NCI-H446 (cell line): Measurements from ENCODE around the gene ZNF70.

ENCODE experiments used
- DNase-seq, 2 experiments: peaks; one replicate each; lab custom pipeline; 2025; lab: John Stamatoyannopoulos, UW

The ZNF70 gene

DNA sequence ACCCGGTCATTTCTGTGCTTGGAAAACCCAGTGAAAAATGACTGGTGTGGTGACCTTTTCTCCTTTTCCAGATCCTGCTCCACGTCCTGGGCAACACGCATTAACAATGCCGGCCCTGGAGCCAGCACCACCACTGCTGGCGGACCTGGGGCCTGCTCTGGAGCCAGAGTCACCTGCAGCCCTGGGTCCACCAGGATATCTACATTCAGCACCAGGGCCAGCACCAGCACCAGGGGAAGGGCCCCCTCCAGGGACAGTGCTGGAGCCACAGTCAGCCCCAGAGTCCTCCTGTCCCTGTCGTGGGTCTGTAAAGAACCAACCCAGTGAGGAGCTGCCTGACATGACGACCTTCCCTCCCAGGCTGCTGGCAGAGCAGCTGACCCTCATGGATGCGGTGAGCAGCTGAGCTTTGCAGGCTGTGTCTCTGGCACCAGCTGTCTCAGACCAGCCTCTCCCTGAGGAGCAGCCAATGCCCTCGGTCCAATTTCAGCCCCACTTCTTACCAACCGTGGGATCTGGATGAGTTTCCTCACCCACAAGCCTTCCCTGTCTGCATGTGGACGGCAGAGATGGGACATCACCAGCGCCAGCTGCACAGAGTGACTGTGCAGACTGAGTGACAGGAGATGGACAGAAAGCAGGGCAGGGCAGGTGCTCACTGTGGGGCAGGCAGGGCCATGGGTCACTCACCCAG lies 58.2 kb downstream of the ZNF70 start:
- no peak for DNase-seq

DNA sequence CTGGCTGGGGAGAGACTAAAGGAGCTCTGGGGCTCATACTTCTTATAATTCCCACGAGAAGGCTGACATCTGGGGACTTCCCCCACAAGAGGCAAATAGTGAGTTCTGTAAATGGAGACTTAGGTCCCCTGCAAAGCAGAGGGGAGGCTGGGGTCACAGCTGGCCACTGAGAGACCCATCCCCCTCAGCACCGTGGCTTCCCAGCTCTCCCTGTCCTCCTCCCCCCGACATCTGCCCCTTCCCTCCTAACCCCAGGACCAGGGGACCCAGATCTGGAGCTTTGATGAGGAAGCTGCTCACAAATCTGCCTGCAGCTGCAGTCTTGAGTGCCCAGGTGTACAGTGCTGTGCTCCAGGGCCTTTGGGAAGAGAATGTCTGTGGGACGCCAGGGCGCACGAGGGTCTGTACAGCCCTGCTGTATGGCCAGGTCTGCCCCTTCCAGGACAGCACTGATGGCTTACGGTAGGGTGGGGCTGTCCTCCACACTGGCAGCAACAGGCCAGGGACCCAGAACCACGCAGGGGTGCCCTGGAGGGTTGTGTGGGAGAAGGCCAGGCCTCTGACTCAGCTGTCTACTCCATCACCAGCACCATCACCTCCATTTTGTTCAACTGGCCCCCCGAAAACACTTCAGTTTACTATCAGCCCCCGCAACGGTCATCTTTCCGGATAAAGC lies 59.0 kb downstream of the ZNF70 start:
- DNase-seq = no peak

DNA sequence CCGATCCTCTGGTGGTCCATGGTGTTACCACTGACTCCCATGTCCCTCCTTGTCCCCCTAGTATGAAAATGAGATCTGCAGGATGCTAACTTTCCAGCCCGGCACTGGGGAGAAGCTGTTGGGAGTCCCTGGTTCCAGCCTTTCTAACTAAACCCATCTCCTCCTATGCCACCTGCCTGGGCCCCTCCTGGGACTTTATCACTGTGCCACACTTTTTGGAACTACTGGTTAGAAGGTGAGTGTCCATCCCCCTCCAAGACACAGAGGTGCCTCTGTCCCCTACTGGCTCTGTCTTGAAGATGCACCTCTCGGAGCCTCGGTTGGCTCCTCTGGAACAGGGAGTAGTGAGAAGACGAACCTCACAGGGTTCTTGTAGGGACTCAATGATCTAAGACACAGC lies 60.2 kb downstream of the ZNF70 start, which contains the start of gene RGL4:
Gene RGL4, plus strand, starts transcription at position 301 of the 400 bp plus-strand sequence. CDS start 1,018 bp downstream, outside the sequence.
- no peak for DNase-seq

DNA sequence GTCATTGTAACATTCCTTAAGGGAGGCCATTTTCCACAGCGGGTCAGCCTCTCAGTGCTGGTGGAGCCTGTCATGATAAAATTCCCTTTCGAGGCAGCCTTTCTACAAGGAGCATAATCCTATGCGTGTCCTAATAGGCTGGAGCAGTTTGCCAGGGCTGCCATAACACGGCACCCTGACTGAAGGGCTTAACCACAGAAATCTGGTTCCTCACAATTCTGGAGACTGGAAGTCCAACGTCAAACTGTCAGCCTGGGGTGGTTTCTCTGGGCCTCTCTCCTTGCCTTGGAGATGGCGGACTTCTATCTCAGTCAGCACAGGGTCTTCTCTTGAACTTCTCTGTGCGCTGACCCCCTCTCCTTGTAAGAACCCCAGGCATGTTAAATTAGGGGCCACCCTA lies 61.5 kb downstream of the ZNF70 start:
- DNase-seq = no peak
